ENCODE measurements around the gene SLC6A4. TPM values are rescaled to one million over a fixed set of nuclear protein-coding genes. Genes with fewer than 3 reads are reported as not detected.

The SLC6A4 gene
- polyA plus RNA-seq, 3 donors from 2014 or later = 0.12 to 0.34 TPM; not detected in 1

DNA sequence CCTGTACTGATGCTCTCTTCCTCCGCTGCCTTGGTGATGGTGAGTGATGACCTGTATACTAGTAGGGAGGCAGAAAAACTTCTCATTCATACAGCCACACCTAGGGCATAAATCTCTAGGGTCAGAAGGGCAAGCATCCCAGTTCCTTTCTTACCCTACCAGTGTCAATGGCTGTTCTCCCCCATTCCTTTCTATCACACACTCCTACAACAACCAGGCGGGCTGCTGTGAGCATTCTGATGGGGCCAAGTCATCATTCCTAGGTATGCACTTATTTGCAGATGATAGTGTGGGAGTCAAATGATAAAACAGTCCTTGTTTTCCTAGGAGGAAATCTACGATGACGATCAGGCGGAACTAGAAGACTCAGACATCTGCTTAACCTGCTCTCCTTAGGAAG is 14.0 kb upstream of the SLC6A4 start:
- Mint-ChIP-seq H3K27me3 (ENCODE audit: low read depth in 3 of 3) (peaks cover 0 to 1% (median 0%) of the 10 kb centered on the region in 3 donors), H3K4me3 (no peak overlapping the region), H3K36me3 (peaks cover 11 to 58% (median 42%) of the 10 kb centered on the region in 3 donors), H3K9me3 (no peaks in the 10 kb centered on the region), H3K4me1 (peaks cover 8 to 11% of the 10 kb centered on the region in 2 donors), H3K27ac (peak overlapping the region in 1 of 6 donors; percentile 6)
- no peak for DNase-seq

DNA sequence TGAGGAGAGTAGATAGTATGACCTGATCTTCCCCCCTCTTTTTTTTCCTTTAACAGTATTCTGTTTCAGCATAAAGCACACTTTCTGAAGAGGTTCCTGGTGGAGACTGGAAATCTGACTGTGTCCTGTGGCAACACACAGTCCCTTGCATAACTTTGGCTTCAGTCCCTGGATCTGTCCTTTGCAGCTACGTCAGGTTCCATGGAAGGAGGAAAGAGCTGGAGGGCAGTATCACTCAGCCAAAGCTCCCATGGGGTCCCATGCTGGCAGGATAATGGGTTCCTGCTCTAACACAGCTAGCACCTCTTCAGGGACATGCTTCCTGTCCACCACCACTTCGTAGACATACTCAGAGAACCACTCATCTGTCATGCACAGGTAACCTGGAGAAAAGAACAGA is 13.3 kb upstream of the SLC6A4 start:
- Mint-ChIP-seq H3K9me3 (no peaks in the 10 kb centered on the region), H3K4me1 (peaks cover 8 to 11% of the 10 kb centered on the region in 2 donors), H3K4me3 (no peak overlapping the region), H3K27ac (peak overlapping the region in 1 of 6 donors; percentile 19), H3K27me3 (ENCODE audit: low read depth in 3 of 3) (peaks cover 0 to 1% (median 0%) of the 10 kb centered on the region in 3 donors), H3K36me3 (peaks cover 11 to 58% (median 42%) of the 10 kb centered on the region in 3 donors)
- no peak for DNase-seq

DNA sequence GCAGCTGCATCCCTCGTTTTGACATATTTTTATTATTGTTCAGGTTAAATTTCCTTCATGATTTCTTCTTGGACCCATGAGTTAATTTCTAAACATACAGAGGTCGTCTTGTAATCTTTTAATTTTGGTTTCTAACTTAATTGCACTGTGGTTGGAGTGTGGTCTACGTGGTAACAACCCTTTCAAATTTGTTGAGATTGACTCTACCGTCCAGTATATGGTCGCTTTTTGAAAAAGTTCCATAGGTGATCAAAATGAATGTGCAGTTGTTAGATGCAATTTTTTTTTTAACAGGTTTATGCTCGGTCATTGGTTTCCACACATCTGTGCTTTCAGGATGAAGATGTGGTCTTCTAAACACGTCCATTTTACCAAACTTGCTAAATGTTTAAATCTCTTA is 11.0 kb upstream of the SLC6A4 start:
- Mint-ChIP-seq H3K36me3 (peaks cover 11 to 50% (median 34%) of the 10 kb centered on the region in 3 donors), H3K9me3 (no peaks in the 10 kb centered on the region), H3K4me3 (no peak overlapping the region), H3K27ac (peak overlapping the region in 1 of 6 donors; percentile 29), H3K4me1 (peaks cover 8 to 11% of the 10 kb centered on the region in 2 donors), H3K27me3 (ENCODE audit: low read depth in 3 of 3) (peaks cover 0 to under 1% (median 0%) of the 10 kb centered on the region in 3 donors)
- DNase-seq = no peak

DNA sequence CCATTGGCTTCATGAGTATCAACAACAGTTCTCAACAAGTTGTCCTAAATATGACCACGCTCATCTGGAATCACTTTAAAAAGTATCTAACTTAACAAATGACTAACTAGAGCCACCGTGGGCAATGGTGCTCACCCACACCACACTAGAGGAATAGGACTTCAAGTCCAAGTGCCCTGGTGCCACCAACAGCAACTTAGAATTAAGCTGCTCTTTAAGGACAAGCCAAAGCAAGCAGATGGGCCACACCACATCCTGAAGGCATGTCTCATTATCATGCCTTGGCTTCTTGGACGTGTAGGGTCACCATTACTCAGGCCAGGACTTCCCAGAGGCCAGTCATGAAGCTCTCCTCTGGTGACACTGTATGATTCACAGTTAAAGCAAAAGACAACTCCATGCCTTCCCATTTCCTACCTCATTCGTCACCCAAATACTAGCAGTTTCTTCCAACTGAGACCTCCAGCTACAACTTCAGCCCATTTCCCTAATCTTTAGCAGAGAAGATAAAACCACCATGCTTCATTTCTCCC is 9.4 kb upstream of the SLC6A4 start:
- H3K4me3 Mint-ChIP-seq = no peak overlapping the region
- peaks cover 11 to 37% (median 28%) of the 10 kb centered on the region in 3 donors for H3K36me3 Mint-ChIP-seq
- DNase-seq = no peak
- H3K9me3 Mint-ChIP-seq = no peaks in the 10 kb centered on the region
- no peak overlapping the region for H3K27ac Mint-ChIP-seq
- peaks cover 8 to 11% of the 10 kb centered on the region in 2 donors for H3K4me1 Mint-ChIP-seq
- peaks cover 0 to 3% (median 2%) of the 10 kb centered on the region in 3 donors for H3K27me3 Mint-ChIP-seq (ENCODE audit: low read depth in 3 of 3)

DNA sequence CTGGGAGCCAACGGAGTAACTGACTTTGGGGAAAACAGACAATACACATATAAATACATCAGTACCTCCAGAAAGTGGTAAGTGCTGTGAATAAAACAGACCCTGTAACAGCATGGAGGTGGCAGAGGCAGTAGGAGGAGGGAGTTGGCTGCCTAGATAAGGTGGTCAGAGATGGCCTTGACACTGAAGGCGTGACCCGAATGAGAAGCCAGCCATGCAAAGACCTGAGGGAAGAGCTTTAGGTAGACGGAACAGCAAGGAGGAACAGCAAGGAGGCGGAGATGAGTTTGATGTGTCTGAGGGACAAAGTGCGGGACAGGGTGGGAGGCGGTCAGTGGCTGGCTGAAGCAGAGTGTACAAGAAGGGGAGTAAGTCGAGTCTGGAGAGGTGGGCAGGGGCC is 8.1 kb upstream of the SLC6A4 start:
- H3K36me3 Mint-ChIP-seq = peaks cover 7 to 25% (median 24%) of the 10 kb centered on the region in 3 donors
- no peak for DNase-seq
- H3K27me3 Mint-ChIP-seq (ENCODE audit: low read depth in 3 of 3) = peaks cover 0 to 4% (median 4%) of the 10 kb centered on the region in 3 donors
- no peak overlapping the region for H3K4me3 Mint-ChIP-seq
- peak overlapping the region in 1 of 6 donors; percentile 6 for H3K27ac Mint-ChIP-seq
- H3K4me1 Mint-ChIP-seq = peaks cover 14 to 20% of the 10 kb centered on the region in 2 donors
- no peaks in the 10 kb centered on the region for H3K9me3 Mint-ChIP-seq

DNA sequence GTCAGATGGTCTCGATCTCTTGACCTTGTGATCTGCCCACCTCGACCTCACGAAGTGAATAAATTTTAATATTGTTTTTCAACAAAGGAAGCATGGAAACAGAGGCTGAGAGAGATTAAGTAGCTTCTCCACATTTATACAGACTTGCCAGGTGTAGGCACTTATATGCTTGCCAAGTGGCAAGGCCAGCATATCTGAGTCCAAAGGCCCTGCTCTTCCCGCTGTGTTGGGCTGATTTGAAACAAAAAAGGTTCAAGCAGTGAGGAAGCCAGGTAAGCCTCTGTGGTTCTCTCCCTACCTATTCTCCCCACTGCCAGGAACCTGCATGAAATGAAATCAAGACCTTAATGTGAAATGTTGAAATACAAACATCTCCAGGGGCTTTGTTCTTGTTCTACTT is 7.5 kb upstream of the SLC6A4 start:
- H3K27me3 Mint-ChIP-seq (ENCODE audit: low read depth in 3 of 3) = peaks cover 2 to 5% (median 4%) of the 10 kb centered on the region in 3 donors
- H3K36me3 Mint-ChIP-seq = peaks cover 1 to 19% (median 19%) of the 10 kb centered on the region in 3 donors
- peaks cover 17 to 25% of the 10 kb centered on the region in 2 donors for H3K4me1 Mint-ChIP-seq
- no peak overlapping the region for H3K4me3 Mint-ChIP-seq
- H3K27ac Mint-ChIP-seq = peak overlapping the region in 1 of 6 donors; percentile 6
- no peak for DNase-seq
- no peaks in the 10 kb centered on the region for H3K9me3 Mint-ChIP-seq

DNA sequence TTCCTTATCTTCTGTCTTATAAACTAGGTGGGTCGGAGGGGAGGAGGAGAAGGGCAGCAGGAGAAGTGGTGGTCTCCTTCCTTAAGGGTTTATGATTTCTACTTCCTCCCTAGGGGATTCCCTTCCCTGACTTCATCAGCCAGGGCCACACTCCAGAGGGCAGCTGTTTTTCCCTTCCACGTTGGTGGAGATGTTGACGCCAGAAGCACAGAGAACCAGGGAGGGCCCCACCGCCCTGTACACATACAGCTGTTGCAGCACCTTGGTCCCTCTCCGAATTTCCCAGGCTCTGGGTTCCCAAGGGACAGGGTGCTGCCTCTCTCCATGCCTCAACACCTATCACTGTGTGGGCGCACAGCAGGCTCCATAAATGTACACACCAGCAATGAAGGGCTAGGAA is 5.6 kb upstream of the SLC6A4 start:
- Mint-ChIP-seq H3K27me3 (ENCODE audit: low read depth in 3 of 3) (peaks cover 6 to 18% (median 9%) of the 10 kb centered on the region in 3 donors), H3K36me3 (peaks cover 0 to 9% (median 5%) of the 10 kb centered on the region in 3 donors), H3K27ac (peak overlapping the region in 1 of 6 donors; percentile 0), H3K4me3 (no peak overlapping the region), H3K4me1 (peaks cover 20 to 30% of the 10 kb centered on the region in 2 donors), H3K9me3 (no peaks in the 10 kb centered on the region)
- no peak for DNase-seq

DNA sequence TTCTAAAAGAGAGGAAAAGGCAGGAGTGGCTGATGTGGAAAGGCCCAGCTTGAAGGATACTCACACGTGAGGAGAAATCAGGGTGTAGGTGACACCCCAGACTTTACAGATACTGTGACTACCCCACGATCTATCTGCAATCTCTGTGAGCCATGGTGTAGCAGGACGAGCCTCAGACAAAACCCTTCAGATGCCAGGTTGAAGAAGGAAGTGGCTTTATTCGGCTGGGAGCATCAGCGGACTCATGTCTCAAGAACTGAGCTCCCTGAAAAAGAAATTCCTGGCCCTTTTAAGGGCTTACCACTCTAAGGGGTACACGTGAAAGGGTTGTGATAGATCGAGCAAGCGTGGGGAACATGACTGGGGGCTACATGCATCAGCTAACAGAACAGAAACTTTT is 4.7 kb upstream of the SLC6A4 start:
- peaks cover 7 to 19% (median 10%) of the 10 kb centered on the region in 3 donors for H3K27me3 Mint-ChIP-seq (ENCODE audit: low read depth in 3 of 3)
- H3K36me3 Mint-ChIP-seq = peaks cover 0 to 5% (median 5%) of the 10 kb centered on the region in 3 donors
- no peak for DNase-seq
- H3K4me1 Mint-ChIP-seq = peaks cover 21 to 32% of the 10 kb centered on the region in 2 donors
- no peak overlapping the region for H3K27ac Mint-ChIP-seq
- H3K9me3 Mint-ChIP-seq = no peaks in the 10 kb centered on the region
- no peak overlapping the region for H3K4me3 Mint-ChIP-seq

DNA sequence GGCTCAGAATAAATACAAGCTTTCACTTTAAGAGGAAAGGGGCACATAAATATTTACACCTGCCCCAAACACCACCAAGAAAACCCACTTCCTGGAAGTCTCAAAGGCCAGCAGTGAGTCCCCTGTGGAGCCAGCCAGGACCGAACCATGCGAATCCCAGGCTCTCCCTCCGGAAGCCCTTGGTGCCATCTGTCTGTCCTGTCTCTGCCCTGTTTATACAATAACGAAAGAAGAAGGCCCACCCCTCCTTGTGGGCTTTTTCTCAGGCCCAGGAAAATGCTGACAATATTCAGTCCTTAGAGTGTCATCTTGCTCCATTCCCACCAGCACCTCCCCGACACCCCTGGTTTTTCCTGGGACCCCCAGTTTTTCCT is 3.6 kb upstream of the SLC6A4 start:
- Mint-ChIP-seq H3K27me3 (ENCODE audit: low read depth in 3 of 3) (peaks cover 14 to 22% (median 14%) of the 10 kb centered on the region in 3 donors), H3K4me3 (peak overlapping the region in 4 of 5 donors; percentile 2 to 18 (median 8)), H3K36me3 (peaks cover 0 to 5% (median 5%) of the 10 kb centered on the region in 3 donors), H3K9me3 (no peaks in the 10 kb centered on the region), H3K27ac (peak overlapping the region in 3 of 6 donors; percentile 5 to 11 (median 9)), H3K4me1 (peaks cover 27 to 38% of the 10 kb centered on the region in 2 donors)
- no peak for DNase-seq

DNA sequence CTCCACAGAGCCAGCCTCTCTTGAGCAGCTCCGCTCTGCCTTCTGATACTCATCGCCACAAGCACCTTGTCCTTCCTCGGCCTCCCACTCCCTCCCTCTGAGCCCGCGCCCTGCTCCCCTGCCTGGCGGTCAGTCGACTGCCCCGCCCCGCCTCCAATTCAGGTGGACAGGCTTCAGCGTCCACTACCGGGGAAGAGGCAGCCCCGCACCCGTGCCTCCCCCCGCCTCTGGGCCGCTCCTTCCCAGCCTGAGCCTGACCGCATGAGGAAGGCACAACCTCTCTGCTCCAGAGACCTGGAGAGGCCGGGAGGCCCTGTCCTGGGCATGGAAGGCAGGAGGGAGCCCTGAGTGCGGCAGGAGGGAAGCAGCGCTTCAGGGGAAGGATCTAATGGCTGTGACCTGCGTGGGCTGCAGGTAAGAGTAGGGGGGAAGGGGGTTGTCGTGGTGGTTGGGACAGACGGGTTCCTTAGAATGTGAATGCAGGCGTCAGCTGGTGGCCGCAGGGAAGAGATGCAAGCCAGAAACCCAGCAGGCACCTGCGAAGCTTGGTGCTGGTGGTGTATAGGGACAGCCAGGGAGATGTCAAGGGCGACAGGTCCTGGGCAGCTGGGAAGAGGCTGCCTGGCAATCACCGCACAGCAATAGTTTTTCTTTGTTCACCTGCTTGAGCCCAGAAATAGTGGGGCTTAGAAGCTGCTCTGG is 3.0 kb upstream of the SLC6A4 start:
- Mint-ChIP-seq H3K4me3 (peak overlapping the region; percentile 2 to 70 (median 18)), H3K9me3 (no peaks in the 10 kb centered on the region), H3K4me1 (peaks cover 27 to 38% of the 10 kb centered on the region in 2 donors), H3K36me3 (peaks cover 0 to 3% (median 3%) of the 10 kb centered on the region in 3 donors), H3K27me3 (ENCODE audit: low read depth in 3 of 3) (peaks cover 14 to 24% (median 17%) of the 10 kb centered on the region in 3 donors), H3K27ac (peak overlapping the region in 2 of 6 donors; percentile 11 to 24)
- no peak for DNase-seq

DNA sequence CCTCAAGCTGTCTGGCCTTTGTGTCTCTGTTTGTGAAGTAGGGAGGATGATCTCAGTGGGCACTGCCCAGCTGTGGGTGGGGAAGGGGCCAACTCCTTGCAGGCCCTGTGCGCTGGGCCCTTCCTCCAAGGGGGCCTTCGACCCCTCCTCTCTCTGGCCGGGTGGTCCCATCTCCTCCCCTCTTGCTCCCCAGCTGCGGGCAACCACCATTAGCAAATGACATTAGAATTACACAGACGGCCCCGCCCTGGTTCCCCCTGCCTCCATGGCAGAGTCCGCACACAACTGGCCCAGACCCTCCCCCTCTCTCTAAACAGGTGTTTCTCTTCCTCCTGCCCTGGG is 2.5 kb upstream of the SLC6A4 start:
- Mint-ChIP-seq H3K27ac (no peak overlapping the region), H3K27me3 (ENCODE audit: low read depth in 3 of 3) (peaks cover 14 to 27% (median 19%) of the 10 kb centered on the region in 3 donors), H3K4me3 (peak overlapping the region in 3 of 5 donors; percentile 13 to 70 (median 45)), H3K4me1 (peaks cover 27 to 38% of the 10 kb centered on the region in 2 donors), H3K9me3 (no peaks in the 10 kb centered on the region), H3K36me3 (no peaks in the 10 kb centered on the region)
- DNase-seq = no peak

DNA sequence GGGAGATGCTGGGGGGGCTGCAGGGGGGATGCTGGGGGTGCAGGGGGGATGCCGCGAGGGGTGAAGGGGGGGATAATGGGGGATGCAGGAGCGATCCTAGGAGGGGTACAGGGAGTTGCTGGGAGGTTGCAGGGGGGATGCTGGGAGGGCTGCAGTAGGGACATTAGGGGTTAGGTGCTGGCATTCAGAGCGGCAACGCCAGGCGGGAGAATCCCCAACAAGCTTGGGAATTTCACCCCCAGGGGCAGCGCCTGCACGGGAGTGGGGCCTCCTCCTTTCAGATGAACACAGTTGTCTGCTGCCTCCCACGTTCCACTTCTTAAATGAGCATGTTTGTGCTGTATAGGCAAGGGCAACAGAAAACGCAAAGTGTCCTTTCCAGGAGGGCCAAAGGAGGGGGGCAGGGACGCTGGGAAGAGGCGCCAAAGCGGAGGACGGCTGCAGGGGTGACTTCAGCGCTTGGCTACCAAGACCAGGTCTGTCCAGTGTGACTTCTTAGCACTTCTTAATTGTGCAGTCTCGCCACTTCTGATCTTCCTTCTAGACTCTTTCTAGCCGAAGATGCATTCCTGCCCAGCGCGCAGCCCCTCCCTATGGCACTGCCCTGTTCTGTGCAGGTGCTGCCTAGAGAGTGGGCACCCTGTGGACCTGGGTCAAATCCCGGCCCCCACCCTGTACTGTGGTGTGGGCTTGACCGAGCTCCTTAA is 2.0 kb upstream of the SLC6A4 start:
- peaks cover 27 to 38% of the 10 kb centered on the region in 2 donors for H3K4me1 Mint-ChIP-seq
- DNase-seq = no peak
- no peaks in the 10 kb centered on the region for H3K9me3 Mint-ChIP-seq
- H3K36me3 Mint-ChIP-seq = no peaks in the 10 kb centered on the region
- H3K27me3 Mint-ChIP-seq (ENCODE audit: low read depth in 3 of 3) = peaks cover 14 to 27% (median 23%) of the 10 kb centered on the region in 3 donors
- peak overlapping the region in 1 of 5 donors; percentile 70 for H3K4me3 Mint-ChIP-seq
- H3K27ac Mint-ChIP-seq = no peak overlapping the region

DNA sequence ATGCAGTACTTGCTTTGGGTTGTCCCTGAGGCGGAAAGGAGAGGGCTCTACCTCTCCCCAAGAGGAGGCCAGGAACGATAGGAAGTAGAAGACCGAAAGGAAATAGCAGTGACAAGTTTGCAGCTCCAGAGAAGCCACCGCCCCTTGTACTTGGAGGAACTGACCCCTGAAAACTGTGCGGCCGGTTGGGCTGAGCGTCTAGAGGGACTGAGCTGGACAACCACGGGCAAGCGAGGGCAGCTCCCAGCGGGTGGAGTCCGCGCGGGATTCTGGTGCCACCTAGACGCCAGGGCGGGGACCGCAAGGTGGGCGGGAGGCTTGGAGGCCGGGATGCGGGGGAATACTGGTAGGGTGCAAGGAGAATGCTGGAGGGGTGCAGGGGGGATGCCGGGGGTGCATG is 1.3 kb upstream of the SLC6A4 start:
- Mint-ChIP-seq H3K27me3 (ENCODE audit: low read depth in 3 of 3) (peaks cover 14 to 31% (median 23%) of the 10 kb centered on the region in 3 donors), H3K4me1 (peaks cover 27 to 38% of the 10 kb centered on the region in 2 donors), H3K27ac (no peak overlapping the region), H3K9me3 (no peaks in the 10 kb centered on the region), H3K36me3 (no peaks in the 10 kb centered on the region), H3K4me3 (peak overlapping the region in 4 of 5 donors; percentile 35 to 79 (median 45))
- no peak for DNase-seq

DNA sequence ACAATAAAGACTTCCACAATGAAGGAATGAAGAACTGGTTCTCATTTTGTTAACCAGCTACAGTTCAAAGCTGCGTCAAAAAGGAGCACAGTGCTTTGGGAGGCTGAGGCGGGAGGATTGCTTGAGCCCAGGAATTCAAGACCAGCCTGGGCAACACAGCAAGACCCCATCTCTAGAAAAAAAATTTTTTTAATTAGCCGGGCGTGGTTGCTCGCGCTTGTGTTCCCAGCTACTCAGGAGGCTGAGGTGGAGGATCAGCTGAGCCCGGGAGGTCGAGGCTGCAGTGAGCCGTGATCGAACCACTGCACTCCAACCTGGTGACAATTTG is 764 bp upstream of the SLC6A4 start:
- Mint-ChIP-seq H3K4me1 (peaks cover 27 to 38% of the 10 kb centered on the region in 2 donors), H3K27ac (no peak overlapping the region), H3K27me3 (ENCODE audit: low read depth in 3 of 3) (peaks cover 12 to 31% (median 23%) of the 10 kb centered on the region in 3 donors), H3K9me3 (no peaks in the 10 kb centered on the region), H3K4me3 (peak overlapping the region; percentile 58 to 79 (median 63)), H3K36me3 (no peaks in the 10 kb centered on the region)
- DNase-seq = no peak
